ENCODE measurements around the gene LYPD3. TPM values are rescaled to one million over a fixed set of nuclear protein-coding genes. Genes with fewer than 3 reads are reported as not detected.

The LYPD3 gene
- total RNA-seq, 1 donor from 2014 or later, result 0.33 TPM

GRCh38 chr19:43483281-43483680 lies 17.9 kb upstream of the LYPD3 start:
- no peaks in the 10 kb centered on the region for H3K36me3 ChIP-seq (ENCODE audit: control insufficient read depth, insufficient read depth, low read length)
- H3K27me3 ChIP-seq (ENCODE audit: control insufficient read depth, insufficient read depth, low read length), result no peaks in the 10 kb centered on the region
- DNase-seq (ENCODE audit: low read depth), result no peak
- no peak overlapping the region for H3K4me3 ChIP-seq (ENCODE audit: low read depth, low read length)
- TF ChIP-seq CTCF (IDR thresholded peaks at IDR 0.05; ENCODE audit: insufficient read depth, low read length, poor library complexity, severe bottlenecking), result no peak

- no peak for DNase-seq (ENCODE audit: low read depth)
- TF ChIP-seq CTCF (IDR thresholded peaks at IDR 0.05; ENCODE audit: insufficient read depth, low read length, poor library complexity, severe bottlenecking), result no peak
- Histone ChIP-seq H3K27me3 (ENCODE audit: control insufficient read depth, insufficient read depth, low read length) (no peaks in the 10 kb centered on the region), H3K36me3 (ENCODE audit: control insufficient read depth, insufficient read depth, low read length) (no peaks in the 10 kb centered on the region), H3K4me3 (ENCODE audit: low read depth, low read length) (no peak overlapping the region)
These were observed 16.8 kb upstream of the LYPD3 start for GRCh38 chr19:43482193-43482592.

GRCh38 chr19:43481701-43482100 lies 16.3 kb upstream of the LYPD3 start:
- DNase-seq (ENCODE audit: low read depth), result no peak
- no peaks in the 10 kb centered on the region for H3K36me3 ChIP-seq (ENCODE audit: control insufficient read depth, insufficient read depth, low read length)
- H3K27me3 ChIP-seq (ENCODE audit: control insufficient read depth, insufficient read depth, low read length), result no peaks in the 10 kb centered on the region
- no peak for TF ChIP-seq CTCF (IDR thresholded peaks at IDR 0.05; ENCODE audit: insufficient read depth, low read length, poor library complexity, severe bottlenecking)
- no peak overlapping the region for H3K4me3 ChIP-seq (ENCODE audit: low read depth, low read length)

GRCh38 chr19:43480574-43480973 lies 15.2 kb upstream of the LYPD3 start:
- TF ChIP-seq CTCF (IDR thresholded peaks at IDR 0.05; ENCODE audit: insufficient read depth, low read length, poor library complexity, severe bottlenecking), result no peak
- DNase-seq (ENCODE audit: low read depth), result no peak
- no peaks in the 10 kb centered on the region for H3K36me3 ChIP-seq (ENCODE audit: control insufficient read depth, insufficient read depth, low read length)

GRCh38 chr19:43479961-43480561 lies 14.7 kb upstream of the LYPD3 start:
- no peak overlapping the region for H3K4me3 ChIP-seq (ENCODE audit: low read depth, low read length)
- no peaks in the 10 kb centered on the region for H3K36me3 ChIP-seq (ENCODE audit: control insufficient read depth, insufficient read depth, low read length)
- DNase-seq (ENCODE audit: low read depth), result no peak
- H3K27me3 ChIP-seq (ENCODE audit: control insufficient read depth, insufficient read depth, low read length), result no peaks in the 10 kb centered on the region
- TF ChIP-seq CTCF (IDR thresholded peaks at IDR 0.05; ENCODE audit: insufficient read depth, low read length, poor library complexity, severe bottlenecking), result no peak

More at GRCh38 chr19:43480574-43480973, 15.2 kb upstream of the LYPD3 start:
- Histone ChIP-seq H3K27me3 (ENCODE audit: control insufficient read depth, insufficient read depth, low read length) (no peaks in the 10 kb centered on the region), H3K4me3 (ENCODE audit: low read depth, low read length) (no peak overlapping the region)

- no peaks in the 10 kb centered on the region for H3K36me3 ChIP-seq (ENCODE audit: control insufficient read depth, insufficient read depth, low read length)
- H3K27me3 ChIP-seq (ENCODE audit: control insufficient read depth, insufficient read depth, low read length), result no peaks in the 10 kb centered on the region
- no peak for DNase-seq (ENCODE audit: low read depth)
- no peak for TF ChIP-seq CTCF (IDR thresholded peaks at IDR 0.05; ENCODE audit: insufficient read depth, low read length, poor library complexity, severe bottlenecking)
- H3K4me3 ChIP-seq (ENCODE audit: low read depth, low read length), result no peak overlapping the region
These were observed 13.8 kb upstream of the LYPD3 start for GRCh38 chr19:43479226-43479625.

All from kidney epithelial cell (primary cell).